GM18526 (cell line): ENCODE measurements around the gene DCUN1D2.

Source experiments
- POLR2A ChIP-seq: IDR thresholded peaks from 3 replicates; pipeline ENCODE4 v1.6.1; 2011; ENCODE audit not compliant: insufficient read length; ENCODE audit errors: extremely low read depth

The DCUN1D2 gene

DNA sequence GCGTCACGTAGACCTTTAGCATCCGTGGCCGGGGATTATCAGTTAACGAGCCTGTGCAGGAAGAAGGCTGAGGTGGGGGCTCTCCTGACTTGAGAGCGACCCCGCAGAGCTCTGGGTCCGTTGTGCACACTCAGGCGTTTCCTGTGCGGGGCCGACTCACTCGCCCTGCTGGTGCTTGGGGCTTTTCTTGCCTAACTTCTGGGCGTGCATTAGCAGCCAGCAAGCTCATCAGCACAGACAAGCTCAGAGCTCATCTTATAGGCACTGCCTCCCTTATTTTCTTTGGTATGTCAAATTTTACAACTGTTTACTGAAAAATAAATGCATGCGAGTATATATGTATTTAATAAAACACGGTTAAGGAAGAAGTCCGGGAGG lies 60.9 kb downstream of the DCUN1D2 start:
- TF ChIP-seq POLR2A = no peak

DNA sequence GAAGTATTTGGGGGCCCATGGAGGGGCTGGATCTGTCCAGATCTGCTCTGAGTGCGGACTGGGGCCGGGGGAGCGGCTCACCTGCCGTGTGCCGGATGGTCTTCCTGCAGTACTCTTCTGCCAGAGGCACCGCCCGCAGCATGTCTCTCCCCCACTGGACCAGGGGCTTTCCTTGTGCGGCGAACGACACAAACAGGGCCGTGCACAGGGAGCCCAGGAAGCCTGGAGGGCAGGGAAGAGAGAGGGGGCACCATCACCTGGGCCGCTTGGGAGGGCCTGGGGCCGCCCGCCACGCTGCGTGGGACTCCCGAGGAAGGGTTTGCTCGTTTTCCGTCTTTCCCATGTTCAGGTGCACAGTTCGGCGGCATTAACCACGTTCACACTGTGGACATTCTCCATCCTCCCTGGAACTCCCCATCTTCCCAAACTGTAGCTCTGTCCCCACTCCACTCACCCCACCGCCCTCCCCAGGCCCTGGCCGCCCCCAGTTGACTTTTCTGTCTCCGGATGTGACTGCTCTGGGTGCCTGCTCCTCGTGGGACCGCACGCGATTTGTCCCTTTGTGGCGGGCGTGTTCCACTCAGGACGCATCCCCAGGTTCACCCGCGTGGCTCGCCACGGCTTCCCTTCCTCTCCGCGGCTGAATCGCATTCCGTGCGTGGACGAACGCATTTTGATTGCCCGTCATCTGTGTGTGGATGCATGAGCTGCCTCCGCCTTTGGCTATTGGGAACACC lies 61.5 kb downstream of the DCUN1D2 start:
- TF ChIP-seq POLR2A = no peak

DNA sequence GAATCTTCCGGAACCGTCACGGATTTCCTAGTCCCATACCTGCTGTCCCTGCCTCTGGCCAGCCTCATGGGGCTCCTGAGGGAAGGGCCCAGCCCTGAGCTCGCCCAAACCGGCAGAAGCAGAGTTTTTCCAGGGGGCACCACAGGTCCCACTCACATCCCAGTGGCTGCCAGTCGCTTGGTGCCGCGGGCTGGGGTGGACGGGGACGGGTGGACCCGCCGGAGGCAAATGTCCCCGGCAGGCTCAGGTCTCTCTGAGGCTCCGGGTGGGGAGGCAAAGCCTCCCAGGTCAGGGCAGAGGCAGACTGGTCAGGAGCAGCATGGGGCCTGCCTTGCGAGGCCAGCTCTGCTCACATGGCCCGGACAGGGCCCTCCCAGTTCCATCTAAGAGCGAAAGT lies 62.0 kb downstream of the DCUN1D2 start:
- TF ChIP-seq POLR2A = no peak

DNA sequence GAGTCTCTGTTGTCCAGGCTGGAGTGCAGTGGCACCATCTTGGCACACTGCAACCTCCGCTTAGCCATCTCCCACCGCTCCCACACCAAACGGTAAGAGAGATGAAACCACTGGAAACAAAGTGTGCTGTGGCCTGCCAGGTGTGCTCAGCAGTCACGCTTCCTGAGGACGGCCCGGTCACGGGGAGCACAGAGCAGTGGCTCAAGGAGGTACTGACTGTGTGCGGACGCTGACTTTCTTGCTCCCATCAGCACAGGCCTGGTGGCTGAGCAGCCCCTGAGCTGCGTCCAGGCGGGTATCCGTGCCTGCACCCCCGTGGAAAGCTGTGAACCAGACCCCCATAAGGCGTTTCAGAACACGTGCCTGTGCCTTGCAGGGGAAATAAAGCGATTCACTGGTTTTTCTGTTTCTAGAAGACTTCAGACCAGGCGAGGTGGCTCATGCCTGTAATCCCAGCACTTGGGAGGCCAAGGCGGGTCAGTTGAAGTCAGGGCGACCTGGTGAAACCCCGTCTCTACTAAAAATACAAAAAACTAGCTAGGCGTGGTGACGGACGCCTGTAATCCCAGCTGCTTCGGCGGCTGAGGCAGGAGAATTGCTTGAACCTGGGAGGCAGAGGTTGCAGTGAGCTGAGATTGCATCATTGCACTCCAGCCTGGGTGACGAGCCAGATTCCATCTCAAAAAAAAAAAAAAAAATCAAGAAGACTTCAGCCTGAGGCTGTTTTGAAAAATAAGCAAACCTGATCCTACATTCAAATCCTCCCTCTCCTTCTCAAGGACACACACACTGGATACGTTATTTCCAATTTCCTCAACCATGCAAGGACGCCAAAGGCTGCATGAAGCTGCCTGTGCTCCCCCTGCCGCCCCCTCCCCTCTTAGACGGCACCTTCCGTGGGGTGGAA lies 62.7 kb downstream of the DCUN1D2 start:
- no peak for TF ChIP-seq POLR2A

DNA sequence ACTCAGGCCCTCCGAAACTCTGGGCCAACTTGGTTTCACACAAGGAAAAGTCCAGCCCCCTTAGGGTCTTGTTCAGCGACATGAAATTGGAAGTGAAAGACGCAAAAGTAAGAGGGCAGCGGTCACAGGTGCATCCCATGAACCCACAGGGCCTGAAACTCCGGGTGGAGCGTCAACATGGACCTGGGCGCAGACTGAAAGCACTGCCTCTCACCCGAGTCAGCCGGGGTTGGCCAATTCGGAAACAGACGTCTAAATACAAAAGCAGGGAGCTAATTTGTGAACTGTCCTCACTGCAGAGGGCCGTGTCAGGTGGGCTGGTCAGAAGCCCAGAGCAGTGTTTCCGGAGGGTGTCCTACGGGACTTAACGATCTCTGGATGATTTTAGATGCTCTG lies 63.9 kb downstream of the DCUN1D2 start:
- TF ChIP-seq POLR2A = no peak

DNA sequence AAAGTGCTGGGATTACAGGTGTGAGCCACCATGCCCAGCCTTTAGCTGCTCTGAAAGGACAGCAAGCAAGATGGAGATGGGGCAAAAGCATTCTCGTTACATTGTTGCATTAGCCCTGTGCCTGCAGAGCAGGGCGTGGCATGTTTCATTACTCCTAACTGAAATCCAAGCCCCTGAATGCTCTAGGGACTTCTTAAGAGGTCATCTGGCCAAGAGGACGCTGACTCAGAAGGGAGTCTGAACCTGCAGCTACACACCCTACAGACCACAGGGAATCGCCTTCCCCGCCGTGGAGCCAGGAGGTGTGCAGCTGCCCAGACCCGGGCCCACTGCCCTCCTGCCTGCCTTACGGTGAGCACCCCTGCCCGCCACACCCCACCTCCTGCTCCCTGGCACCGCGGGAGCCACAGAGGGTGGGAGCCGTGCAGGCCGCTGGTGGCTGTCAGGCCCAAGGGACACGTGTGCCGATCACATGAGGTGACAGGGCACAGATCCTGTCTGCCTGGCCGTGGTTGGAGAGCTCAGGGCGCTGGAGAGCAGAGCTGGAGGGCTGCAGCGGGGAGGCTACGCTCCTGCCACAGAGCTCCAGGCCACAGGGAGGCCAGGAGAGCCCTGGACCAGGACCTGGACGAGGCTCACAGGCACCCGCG lies 64.4 kb downstream of the DCUN1D2 start:
- TF ChIP-seq POLR2A = no peak

DNA sequence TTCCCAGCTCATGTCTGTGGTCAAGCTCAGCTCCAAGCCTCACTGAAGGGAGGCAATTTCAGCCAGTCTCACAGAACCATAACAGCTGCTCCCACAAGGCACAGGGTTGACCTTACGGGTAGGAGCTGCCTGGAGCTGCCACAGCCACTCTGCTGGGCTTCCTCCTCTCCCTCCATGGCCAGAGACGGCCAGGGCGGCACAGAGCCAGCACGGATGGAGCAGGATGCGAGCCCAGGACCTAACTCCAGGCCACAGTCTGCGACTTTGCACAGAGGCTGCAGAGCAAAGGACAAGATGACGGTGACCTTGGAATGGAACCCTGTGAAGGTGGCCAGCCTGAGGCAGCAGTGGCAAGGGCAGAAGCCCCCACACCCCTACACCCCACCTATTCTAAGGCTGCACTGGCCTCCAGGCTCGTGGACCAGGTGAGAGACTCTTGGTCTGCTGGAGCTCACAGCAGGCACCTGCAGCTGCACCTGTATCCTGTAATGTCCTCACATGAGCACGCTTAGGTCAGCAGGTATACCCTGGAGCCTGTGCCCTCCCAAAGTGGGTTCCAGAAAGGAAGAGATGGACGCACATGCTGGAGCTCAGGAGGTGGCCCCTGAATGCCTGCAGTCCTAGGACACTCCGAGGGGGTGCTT lies 66.9 kb downstream of the DCUN1D2 start:
- TF ChIP-seq POLR2A = no peak

DNA sequence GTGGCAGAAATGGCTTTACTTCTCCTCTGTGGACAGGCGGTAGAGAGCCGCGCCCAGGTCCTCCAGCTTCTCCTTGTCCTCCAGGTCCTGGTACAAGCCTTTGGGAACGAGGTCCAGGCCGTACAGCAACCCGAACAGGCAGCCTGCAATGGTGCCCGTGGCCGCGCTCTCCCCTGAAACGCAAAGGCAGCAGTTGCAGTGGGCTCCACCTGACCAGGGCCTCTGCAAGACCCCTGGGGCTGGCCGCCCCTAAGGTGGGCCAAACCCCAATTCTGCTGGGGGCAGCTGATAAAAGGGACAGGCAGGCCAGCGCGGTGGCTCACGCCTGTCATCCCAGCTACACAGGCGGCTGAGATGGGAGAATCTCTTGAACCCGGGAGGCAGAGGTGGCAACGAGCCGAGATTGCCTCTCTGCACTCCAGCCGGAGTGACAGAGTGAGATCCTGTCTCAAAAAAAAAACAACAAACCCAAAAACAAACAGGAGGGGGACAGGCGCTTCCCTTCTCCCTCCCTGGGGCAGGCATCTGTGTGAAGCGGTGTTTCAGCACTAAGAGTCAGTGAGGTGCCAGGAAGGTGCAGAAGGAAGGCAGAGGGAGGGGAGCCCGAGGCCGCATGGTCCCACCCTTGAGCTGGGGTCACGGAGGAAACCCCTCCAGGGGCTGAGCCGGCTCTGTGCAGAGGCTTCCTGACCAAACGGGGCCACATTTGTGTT lies 67.5 kb downstream of the DCUN1D2 start:
- no peak for TF ChIP-seq POLR2A

DNA sequence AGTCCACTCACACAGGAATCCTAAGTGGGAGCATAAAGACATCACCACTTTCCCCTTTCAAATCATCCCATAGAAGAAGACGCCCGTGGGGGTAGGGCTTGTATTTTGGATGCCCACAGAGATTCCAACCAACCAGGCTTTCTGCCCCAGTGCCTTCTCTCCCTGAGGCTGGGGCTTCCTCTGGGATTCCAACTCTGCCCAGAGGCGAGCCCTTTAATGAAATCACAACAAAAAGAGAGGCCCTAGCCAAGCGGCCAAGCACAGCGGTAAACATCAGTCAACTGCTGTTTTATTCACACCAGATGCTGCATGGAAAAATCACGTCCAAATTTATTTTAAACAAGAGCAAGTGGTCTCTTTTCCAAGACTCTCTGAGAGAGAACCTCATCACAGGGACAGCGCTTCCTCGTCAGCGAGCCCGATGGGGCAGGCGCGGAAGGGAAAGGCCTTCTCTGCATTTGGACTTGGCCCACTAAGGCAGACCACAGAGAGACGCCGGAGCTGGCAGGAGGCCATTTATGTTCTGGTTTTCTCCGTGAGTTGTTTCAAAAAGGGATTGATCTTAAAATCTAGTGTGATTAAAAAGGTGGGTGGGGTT lies 68.7 kb downstream of the DCUN1D2 start:
- TF ChIP-seq POLR2A = no peak

DNA sequence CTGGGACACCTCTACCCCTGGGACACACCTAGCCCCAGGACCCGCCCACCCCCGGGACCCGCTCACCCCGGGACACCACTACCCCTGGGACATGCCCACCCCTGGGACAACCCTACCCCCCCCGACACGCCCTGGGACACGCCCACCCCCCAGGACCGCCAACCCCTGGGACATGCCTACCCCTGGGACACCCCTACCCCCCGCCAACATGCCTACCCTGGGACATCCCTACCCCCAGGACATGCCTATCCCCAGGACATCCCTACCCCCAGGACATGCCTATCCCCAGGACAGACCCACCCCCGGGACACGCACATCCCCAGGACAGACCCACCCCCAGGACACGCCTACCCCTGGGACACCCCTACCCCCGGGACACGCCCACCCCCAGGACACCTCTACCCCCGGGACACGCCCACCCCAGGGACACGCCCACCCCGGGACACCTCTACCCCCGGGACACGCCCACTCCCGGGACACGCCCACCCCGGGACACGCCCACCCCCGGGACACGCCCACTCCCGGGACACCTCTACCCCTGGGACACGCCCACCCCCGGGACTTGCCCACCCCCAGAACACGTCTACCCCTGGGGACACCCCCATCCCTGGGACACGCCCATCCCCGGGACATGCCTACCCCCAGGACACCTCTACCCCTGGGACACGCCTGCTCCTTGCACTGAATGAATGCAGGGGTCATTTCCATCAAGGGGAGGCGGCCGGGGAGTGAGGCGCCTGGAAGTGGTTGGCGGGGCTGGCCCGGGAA lies 69.5 kb downstream of the DCUN1D2 start:
- TF ChIP-seq POLR2A = no peak

DNA sequence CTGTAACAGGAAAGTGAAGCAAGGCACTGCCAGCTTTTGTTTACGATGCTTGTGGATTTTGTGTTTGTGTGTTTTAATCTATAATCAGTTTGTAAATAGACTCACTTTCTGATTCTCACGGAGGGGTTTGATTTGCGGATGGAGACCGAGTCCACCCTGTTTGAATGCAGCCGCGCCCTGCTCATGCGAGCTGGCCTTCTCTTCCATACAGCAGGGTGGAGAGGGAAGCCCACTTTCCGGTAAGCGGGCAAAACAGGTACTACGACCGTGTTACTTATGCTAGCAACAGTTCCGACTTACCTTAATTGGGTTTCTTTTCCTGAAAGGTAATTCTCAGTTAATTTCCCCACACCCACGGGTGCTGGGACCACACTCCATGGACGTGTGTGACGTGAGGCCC lies 70.3 kb downstream of the DCUN1D2 start:
- no peak for TF ChIP-seq POLR2A

DNA sequence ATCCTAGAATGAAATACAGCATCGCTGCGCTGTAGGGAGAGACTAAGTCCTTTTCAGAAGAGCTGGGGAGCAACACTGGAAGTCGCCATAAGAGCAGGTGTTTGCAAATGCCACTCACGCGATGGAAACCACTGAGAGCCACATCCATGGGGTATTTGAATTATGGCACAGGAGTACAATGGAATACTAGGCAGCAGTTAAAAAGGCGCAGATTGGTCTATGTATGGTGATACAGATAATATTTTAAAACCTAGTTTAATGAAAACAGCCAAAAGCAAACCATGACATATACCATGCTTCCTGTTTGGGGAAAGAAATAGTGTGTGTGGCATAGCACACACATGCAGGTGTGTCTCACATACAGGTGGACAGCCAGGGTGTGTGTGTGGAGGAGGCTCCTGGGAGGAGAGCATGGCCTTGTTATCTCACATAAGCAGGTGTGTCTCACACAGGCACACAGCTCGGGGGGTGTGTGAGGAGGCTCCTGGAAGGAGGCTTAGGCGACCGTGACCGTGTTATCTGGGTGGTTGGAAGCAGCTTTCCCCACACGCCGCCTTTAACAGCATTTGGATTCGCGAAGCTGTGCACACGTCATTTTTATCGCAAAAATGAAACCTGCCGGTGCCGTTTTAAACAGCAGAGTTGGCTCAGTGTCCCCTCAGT lies 70.8 kb downstream of the DCUN1D2 start:
- no peak for TF ChIP-seq POLR2A

DNA sequence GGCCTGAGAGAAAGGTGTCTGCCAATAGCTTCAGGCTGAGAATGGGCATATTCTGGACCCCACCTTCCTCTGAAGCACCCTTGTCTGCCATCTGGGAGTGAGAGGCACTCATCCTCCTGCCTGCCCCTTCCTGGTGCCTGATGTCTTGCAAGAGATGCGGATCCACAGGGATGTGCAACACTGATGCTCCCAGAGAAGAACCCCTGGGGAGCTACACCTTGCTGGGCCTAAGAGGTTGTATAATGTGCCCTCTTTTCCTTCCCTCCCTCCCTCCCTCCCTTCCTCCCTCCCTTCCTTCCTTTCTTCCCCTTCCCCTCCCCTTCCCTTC lies 71.8 kb downstream of the DCUN1D2 start:
- TF ChIP-seq POLR2A = no peak
